ENCODE results near the gene OR2V1.
"Not testable (repeated sequence)": the region's sequence is repeated elsewhere in the genome, so short reads cannot be mapped to it uniquely, and the experiment has no call there.

Gene OR2V1

GRCh38 chr5:181159286-181160151 lies 28.6 kb upstream of the OR2V1 start:
- peak; percentile 78 to 85 for DNase-seq

GRCh38 chr5:181158869-181159268 lies 27.9 kb upstream of the OR2V1 start:
- DNase-seq, result no peak

- DNase-seq, result no peak
Observed at GRCh38 chr5:181156758-181157157, 25.8 kb upstream of the OR2V1 start.

- no peak for DNase-seq
Observed at GRCh38 chr5:181153814-181154213, 22.8 kb upstream of the OR2V1 start.

GRCh38 chr5:181152406-181152805 lies 21.4 kb upstream of the OR2V1 start:
- no peak for DNase-seq

GRCh38 chr5:181151146-181151545 lies 20.2 kb upstream of the OR2V1 start:
- no peak for DNase-seq

- DNase-seq, result no peak
Observed at GRCh38 chr5:181149806-181150733, 19.1 kb upstream of the OR2V1 start.

GRCh38 chr5:181149355-181149754 lies 18.4 kb upstream of the OR2V1 start:
- no peak for DNase-seq

- DNase-seq, result not testable (repeated sequence)
Observed at GRCh38 chr5:181146927-181147636, 16.1 kb upstream of the OR2V1 start, which contains the start of gene OR2V2. OR2V2 (plus strand) TSS chr5:181147586; CDS start chr5:181154943, 7,357 bp downstream.

GRCh38 chr5:181145133-181145532 lies 14.2 kb upstream of the OR2V1 start:
- DNase-seq, result no peak

GRCh38 chr5:181142054-181142453 lies 11.1 kb upstream of the OR2V1 start:
- DNase-seq, result no peak

- DNase-seq, result no peak
Observed at GRCh38 chr5:181140766-181141165, 9.8 kb upstream of the OR2V1 start.

- no peak for DNase-seq
Observed at GRCh38 chr5:181138258-181138657, 7.3 kb upstream of the OR2V1 start.

- no peak for DNase-seq
Observed at GRCh38 chr5:181136361-181136955, 5.5 kb upstream of the OR2V1 start.

- DNase-seq, result no peak
Observed at GRCh38 chr5:181134259-181134658, 3.3 kb upstream of the OR2V1 start.

- peak in 1 of 2 experiments; percentile 6 for DNase-seq
Observed at GRCh38 chr5:181133610-181134231, 2.8 kb upstream of the OR2V1 start.

GRCh38 chr5:181133083-181133482 lies 2.1 kb upstream of the OR2V1 start:
- DNase-seq, result no peak

- no peak for DNase-seq
Observed at GRCh38 chr5:181131514-181131913, 545 bp upstream of the OR2V1 start.

GRCh38 chr5:181130081-181130480 lies 888 bp downstream of the OR2V1 start:
- DNase-seq, result not testable (repeated sequence)

GRCh38 chr5:181129601-181130000 lies 1.4 kb downstream of the OR2V1 start:
- DNase-seq, result no peak

- DNase-seq, result no peak
Observed at GRCh38 chr5:181127907-181128626, 2.9 kb downstream of the OR2V1 start.
